Mesothelial cell of epicardium (in vitro differentiated cells): ENCODE measurements around the gene STEAP4. TPM values are rescaled to one million over a fixed set of nuclear protein-coding genes. Genes with fewer than 3 reads are reported as not detected.
"Not testable (repeated sequence)": the region's sequence is repeated elsewhere in the genome, so short reads cannot be mapped to it uniquely, and the experiment has no call there.

Experiments used
- DNase-seq, 2 experiments: peaks; one replicate each; pipeline ENCODE4 v3.0.0; 2021; ENCODE audit warnings: low spot score in 2 of 2; ENCODE audit not compliant: unreplicated experiment in 2 of 2
- H3K27ac Mint-ChIP-seq: 2 replicates; pipeline ENCODE4 v1.8.0; 2021; ENCODE audit warnings: mixed read lengths
- H3K27me3 Mint-ChIP-seq: 2 replicates; pipeline ENCODE4 v1.8.0; 2021; ENCODE audit warnings: low read depth, mixed read lengths
- H3K36me3 Mint-ChIP-seq: 2 replicates; pipeline ENCODE4 v1.8.0; 2021; ENCODE audit warnings: mixed read lengths
- H3K4me1 Mint-ChIP-seq: 2 replicates; pipeline ENCODE4 v1.8.0; 2021; ENCODE audit warnings: mixed read lengths
- H3K4me3 Mint-ChIP-seq: 2 replicates; pipeline ENCODE4 v1.8.0; 2021; ENCODE audit warnings: mild to moderate bottlenecking, moderate library complexity, mixed read lengths
- H3K9me3 Mint-ChIP-seq: 2 replicates; pipeline ENCODE4 v1.8.0; 2021; ENCODE audit warnings: mixed read lengths
- CTCF ChIP-seq: fragments of 200-600 bp; sonication (generic); IDR thresholded peaks from one replicate; pipeline ENCODE4 v1.5.0; 2021; ENCODE audit warnings: antibody characterized with exemption; ENCODE audit not compliant: unreplicated experiment
- total RNA-seq: library from RNA; stranded (reverse); gene quantifications from 3 replicates; pipeline ENCODE4 v1.2.1, GENCODE V29; 2021

STEAP4 gene
- total RNA-seq, 1 donor from 2014 or later: 0.18 TPM

GRCh38 chr7:88281749-88282148, 24.9 kb downstream of the STEAP4 start:
- H3K4me1 Mint-ChIP-seq: no peaks in the 10 kb centered on the region
- H3K9me3 Mint-ChIP-seq: no peaks in the 10 kb centered on the region
- no peaks in the 10 kb centered on the region for H3K36me3 Mint-ChIP-seq
- no peaks in the 10 kb centered on the region for H3K27me3 Mint-ChIP-seq
- no peak overlapping the region for H3K4me3 Mint-ChIP-seq
- TF ChIP-seq CTCF: no peak
- H3K27ac Mint-ChIP-seq: no peak overlapping the region
- no peak for DNase-seq

GRCh38 chr7:88280801-88281200, 25.9 kb downstream of the STEAP4 start:
- Mint-ChIP-seq H3K9me3 (no peaks in the 10 kb centered on the region), H3K36me3 (no peaks in the 10 kb centered on the region), H3K4me1 (no peaks in the 10 kb centered on the region), H3K4me3 (no peak overlapping the region), H3K27me3 (no peaks in the 10 kb centered on the region), H3K27ac (no peak overlapping the region)
- TF ChIP-seq CTCF: no peak
- DNase-seq: no peak

GRCh38 chr7:88279323-88279722, 27.4 kb downstream of the STEAP4 start:
- no peaks in the 10 kb centered on the region for H3K36me3 Mint-ChIP-seq
- H3K4me3 Mint-ChIP-seq: no peak overlapping the region
- no peaks in the 10 kb centered on the region for H3K27me3 Mint-ChIP-seq
- no peak for DNase-seq
- TF ChIP-seq CTCF: no peak
- H3K4me1 Mint-ChIP-seq: no peaks in the 10 kb centered on the region
- no peaks in the 10 kb centered on the region for H3K9me3 Mint-ChIP-seq
- no peak overlapping the region for H3K27ac Mint-ChIP-seq

- H3K36me3 Mint-ChIP-seq: no peaks in the 10 kb centered on the region
- no peak overlapping the region for H3K27ac Mint-ChIP-seq
- H3K4me1 Mint-ChIP-seq: no peaks in the 10 kb centered on the region
- no peaks in the 10 kb centered on the region for H3K27me3 Mint-ChIP-seq
- TF ChIP-seq CTCF: no peak
- H3K9me3 Mint-ChIP-seq: no peaks in the 10 kb centered on the region
- no peak for DNase-seq
- H3K4me3 Mint-ChIP-seq: no peak overlapping the region
These were observed 27.8 kb downstream of the STEAP4 start for GRCh38 chr7:88278881-88279280.

- no peak overlapping the region for H3K27ac Mint-ChIP-seq
- DNase-seq: no peak
- H3K4me1 Mint-ChIP-seq: no peaks in the 10 kb centered on the region
- no peaks in the 10 kb centered on the region for H3K27me3 Mint-ChIP-seq
- H3K36me3 Mint-ChIP-seq: no peaks in the 10 kb centered on the region
- H3K4me3 Mint-ChIP-seq: no peak overlapping the region
- no peak for TF ChIP-seq CTCF
- no peaks in the 10 kb centered on the region for H3K9me3 Mint-ChIP-seq
These were observed 30.0 kb downstream of the STEAP4 start for GRCh38 chr7:88276605-88277153.

- not testable (repeated sequence) for DNase-seq, H3K4me3 Mint-ChIP-seq, H3K4me1 Mint-ChIP-seq, H3K36me3 Mint-ChIP-seq, H3K27ac Mint-ChIP-seq, H3K27me3 Mint-ChIP-seq, H3K9me3 Mint-ChIP-seq
These were observed 31.8 kb downstream of the STEAP4 start for GRCh38 chr7:88274856-88275255.
